K562 (cell line): ENCODE measurements around the gene B4GALNT2. TPM values are rescaled to one million over a fixed set of nuclear protein-coding genes. Genes with fewer than 3 reads are reported as not detected.

Source experiments
- ATAC-seq: fragments of 200-7000 bp; cut with Tn5 transposase; 3 replicates; pipeline ENCODE4 v1.9.1; 2020; ENCODE audit warnings: moderate library complexity
- BruUV-seq: library from RNA; stranded (reverse); fragments of 400-500 nt; replicated peaks from 2 replicates; lab custom pipeline; 2021; lab: Mats Ljungman, UMichigan
- CTCF ChIA-PET: fragments of 300-600 bp; formaldehyde crosslinking; extraction: SDS; loops from one replicate; lab custom pipeline; 2021; ENCODE audit warnings: low intra/inter-chr PET ratio; lab: Yijun Ruan, JAX
- POLR2A ChIA-PET: fragments of 300-600, 350-650 bp; sonication (Branson Sonifier 250); formaldehyde crosslinking; extraction: SDS; loops from one replicate; lab custom pipeline; 2021; ENCODE audit warnings: antibody characterized with exemption, inconsistent platforms; lab: Yijun Ruan, JAX
- DNase-seq, 4 experiments: peaks; one replicate each; pipeline versions ENCODE4 v3.0.0 to v3.0.0-alpha.2; 2011 to 2018; ENCODE audit warnings: low spot score in 3 of 4, mixed read lengths in 3 of 4; ENCODE audit errors: extremely low read depth in 1 of 4
- FAIRE-seq: peaks from 2 replicates; lab custom pipeline; 2011; peaks lifted over from hg19 to GRCh38; lab: Jason Lieb, UNC
- H2AFZ ChIP-seq: 2 replicates; pipeline ENCODE4 v1.6.0; 2011; ENCODE audit warnings: low read depth, low read length, control low read depth, inconsistent platforms
- H3K27ac ChIP-seq: fragments of 200-600 bp; 3 replicates; pipeline ENCODE4 v1.8.0; 2011; ENCODE audit warnings: low read depth, mild to moderate bottlenecking, control low read depth, inconsistent platforms, low read length, moderate library complexity, mixed read lengths; ENCODE audit errors: extremely low read depth
- H3K27me3 ChIP-seq, 2 experiments: fragments of 300-600 bp in 1 of 2; 2 replicates in 1 of 2; 3 replicates in 1 of 2; pipeline versions ENCODE4 v1.6.0 to v1.8.0; 2011; ENCODE audit warnings: inconsistent platforms in 2 of 2, low read length in 2 of 2, mild to moderate bottlenecking in 1 of 2, mixed read lengths in 1 of 2, moderate library complexity in 1 of 2; ENCODE audit not compliant: control insufficient read depth in 2 of 2, insufficient read depth in 2 of 2
- H3K36me3 ChIP-seq: fragments of 300-600 bp; 3 replicates; pipeline ENCODE4 v1.8.0; 2011; ENCODE audit warnings: mild to moderate bottlenecking, low read length, inconsistent platforms; ENCODE audit not compliant: control insufficient read depth, insufficient read depth
- H3K4me1 ChIP-seq, 2 experiments: fragments of 200-600 bp in 1 of 2; replicated peaks in 1 of 2; 2 replicates in 1 of 2; 3 replicates in 1 of 2; pipeline versions ENCODE4 v1.5.1 to v1.8.0; 2011; ENCODE audit warnings: inconsistent platforms in 2 of 2, low read length in 2 of 2, mild to moderate bottlenecking in 1 of 2, mixed read lengths in 1 of 2, moderate library complexity in 1 of 2; ENCODE audit not compliant: control insufficient read depth in 2 of 2, insufficient read depth in 2 of 2
- H3K4me2 ChIP-seq: 2 replicates; pipeline ENCODE4 v1.6.1; 2011; ENCODE audit warnings: low read length, control low read depth, inconsistent platforms, mixed read lengths; ENCODE audit not compliant: insufficient read depth
- H3K4me3 ChIP-seq: fragments of 200-600 bp; sonication (generic), shearing (Covaris generic); 2 replicates; pipeline ENCODE4 v1.5.1; 2016; ENCODE audit warnings: control low read depth, inconsistent platforms
- H3K79me2 ChIP-seq: fragments of 200-600 bp; 3 replicates; pipeline ENCODE4 v1.8.0; 2011; ENCODE audit warnings: low read length, inconsistent platforms; ENCODE audit not compliant: control insufficient read depth, insufficient read depth
- H3K9ac ChIP-seq, 2 experiments: 2 replicates each; pipeline versions ENCODE4 v1.6.0 to v1.6.1; 2011; ENCODE audit warnings: low read depth in 2 of 2, low read length in 2 of 2, control low read depth in 1 of 2, inconsistent platforms in 1 of 2, mild to moderate bottlenecking in 1 of 2, mixed read lengths in 1 of 2; ENCODE audit not compliant: insufficient read depth in 1 of 2
- H3K9me1 ChIP-seq: one replicate; pipeline ENCODE4 v1.6.0; 2011; ENCODE audit warnings: inconsistent platforms, mild to moderate bottlenecking, low read length, moderate library complexity; ENCODE audit not compliant: control insufficient read depth, insufficient read depth
- H3K9me3 ChIP-seq: replicated peaks from 2 replicates; pipeline ENCODE4 v1.5.1; 2011; ENCODE audit warnings: low read depth, low read length, inconsistent platforms; ENCODE audit not compliant: control insufficient read depth, insufficient read depth
- H4K20me1 ChIP-seq: replicated peaks from 2 replicates; pipeline ENCODE4 v1.6.1; 2011; ENCODE audit warnings: low read length, inconsistent platforms, mixed read lengths; ENCODE audit not compliant: control insufficient read depth, insufficient read depth
- ASH1L ChIP-seq: fragments of 450-650 bp; IDR thresholded peaks from 2 replicates; pipeline ENCODE4 v1.6.1; 2018; ENCODE audit warnings: borderline replicate concordance, mild to moderate bottlenecking, low read depth; ENCODE audit not compliant: partially characterized antibody
- BHLHE40 ChIP-seq: IDR thresholded peaks from 2 replicates; pipeline ENCODE4 v1.6.1; 2011; ENCODE audit warnings: low read length, improper control_type of control experiment
- EHMT2 ChIP-seq: fragments of 450-650 bp; IDR thresholded peaks from 2 replicates; pipeline ENCODE4 v1.6.1; 2018; ENCODE audit warnings: antibody characterized with exemption
- EZH2 ChIP-seq: IDR thresholded peaks from 2 replicates; pipeline ENCODE4 v1.6.1; 2012; ENCODE audit warnings: low read depth, mild to moderate bottlenecking, inconsistent platforms, low read length, borderline replicate concordance
- GTF2A2 ChIP-seq: IDR thresholded peaks from 2 replicates; pipeline ENCODE4 v1.6.1; 2016; ENCODE audit warnings: mild to moderate bottlenecking, missing genetic modification characterization, missing compliant biosample characterization
- HNRNPH1 ChIP-seq: fragments of 200-400 bp; formaldehyde crosslinking; optimal IDR thresholded peaks from 2 replicates; pipeline ENCODE3; 2017; ENCODE audit warnings: low read depth, mild to moderate bottlenecking, low read length, moderate library complexity
- HNRNPLL ChIP-seq: fragments of 200-400 bp; formaldehyde crosslinking; IDR thresholded peaks from 2 replicates; pipeline ENCODE4 v1.6.1; 2017; ENCODE audit warnings: low read length, low read depth, mild to moderate bottlenecking; ENCODE audit not compliant: poor library complexity, severe bottlenecking
- KDM4B ChIP-seq, 2 experiments: fragments of 450-650 bp in 1 of 2; sonication (generic) in 1 of 2; IDR thresholded peaks; 2 replicates each; pipeline ENCODE4 v1.6.1; 2016 to 2017; ENCODE audit warnings: borderline replicate concordance in 2 of 2, antibody characterized with exemption in 1 of 2, low read depth in 1 of 2, mild to moderate bottlenecking in 1 of 2
- NFE2L1 ChIP-seq: fragments of 450-650 bp; IDR thresholded peaks from 2 replicates; pipeline ENCODE4 v1.6.1; 2016; ENCODE audit warnings: missing genetic modification characterization, low read depth, mild to moderate bottlenecking, missing compliant biosample characterization, moderate library complexity, borderline replicate concordance
- NRF1 ChIP-seq, 2 experiments: fragments of 450-650 bp; IDR thresholded peaks in 1 of 2; conservative IDR thresholded peaks in 1 of 2; 2 replicates each; pipeline ENCODE4 v1.6.1; 2014; ENCODE audit warnings: mild to moderate bottlenecking in 2 of 2
- PATZ1 ChIP-seq: fragments of 250-450 bp; sonication (Bioruptor Pico); IDR thresholded peaks from 2 replicates; pipeline ENCODE4 v1.5.0; 2020; ENCODE audit warnings: mild to moderate bottlenecking, borderline replicate concordance
- POU5F1 ChIP-seq: fragments of 150-350 bp; IDR thresholded peaks from 2 replicates; pipeline ENCODE4 v1.6.1; 2014; ENCODE audit warnings: borderline replicate concordance, low read length, low read depth, mild to moderate bottlenecking; ENCODE audit not compliant: partially characterized antibody
- SIN3B ChIP-seq: fragments of 450-650 bp; IDR thresholded peaks from 2 replicates; pipeline ENCODE4 v1.6.1; 2017; ENCODE audit warnings: low read depth, mild to moderate bottlenecking, moderate library complexity
- ZFP36 ChIP-seq: fragments of 150-350 bp; IDR thresholded peaks from 2 replicates; pipeline ENCODE4 v1.6.1; 2018; ENCODE audit warnings: low read length, low read depth; ENCODE audit not compliant: partially characterized antibody
- ZNF274 ChIP-seq: IDR thresholded peaks from 2 replicates; pipeline ENCODE4 v1.6.1; 2011; ENCODE audit warnings: low read depth, mild to moderate bottlenecking, low read length, moderate library complexity, borderline replicate concordance
- WGBS: fragments of 100-300 bp; shearing (Covaris generic); methylation state at CpG from one replicate; pipeline ENCODE4 v1.1.6; 2016; ENCODE audit warnings: low coverage, mixed read lengths; ENCODE audit not compliant: insufficient coverage; ENCODE audit errors: missing lambda C conversion rate; 5-methylcytosine and 5-hydroxymethylcytosine counted together
- in situ Hi-C: fragments of 300-500 bp; cut with MboI; formaldehyde crosslinking; loops from 4 replicates; pipeline ENCODE4 v1.15.0; 2018; ENCODE audit warnings: inconsistent platforms, mixed read lengths
- intact Hi-C: fragments of 100-400 bp; cut with micrococcal nuclease; formaldehyde crosslinking; loops from 2 replicates; pipeline ENCODE4 v1.14.2; 2022
- polyA plus RNA-seq, 8 experiments: library from polyadenylated mRNA; depleted of rRNA in 4 of 8; stranded (reverse) in 5 of 8; unstranded in 3 of 8; fragments of >200 nt; fragmentation: Nextera tagmentation in 2 of 8; fragmentation: Illumina TruSeq in 1 of 8; extraction: Ambion mirVana in 2 of 8; extraction: Trizol in 1 of 8; gene quantifications; 2 replicates each; pipeline versions ENCODE4 v1.2.1 to v1.2.3, GENCODE V29; 2011 to 2014; ENCODE audit warnings: inconsistent platforms in 1 of 8, missing spikeins in 1 of 8
- total RNA-seq, 7 experiments: library from RNA; depleted of rRNA in 6 of 7; stranded (reverse); fragments of >200 nt in 6 of 7; fragmentation: Illumina TruSeq in 2 of 7; extraction: Trizol in 2 of 7; gene quantifications; 2 replicates each; pipeline versions ENCODE4 v1.2.1 to v1.2.3, GENCODE V29; 2011 to 2021; ENCODE audit warnings: low replicate concordance in 1 of 7
- TF ChIP-seq, protein P1 (sequence below): sonication (generic); formaldehyde crosslinking; IDR thresholded peaks from 2 replicates; pipeline ENCODE4 v1.8.1; 2023; ENCODE audit warnings: mild to moderate bottlenecking, missing genetic modification reagents

Gene B4GALNT2
- total and polyA plus RNA-seq, 9 of the 15 experiments (the other 6 are each of a cell fraction or from before 2014, with no cell fraction given) = not detected

GRCh38 chr17:49130891-49131290 is 1.7 kb upstream of the B4GALNT2 start (continued):
- no peak for TF ChIP-seq PATZ1
- TF ChIP-seq, protein P1, sequence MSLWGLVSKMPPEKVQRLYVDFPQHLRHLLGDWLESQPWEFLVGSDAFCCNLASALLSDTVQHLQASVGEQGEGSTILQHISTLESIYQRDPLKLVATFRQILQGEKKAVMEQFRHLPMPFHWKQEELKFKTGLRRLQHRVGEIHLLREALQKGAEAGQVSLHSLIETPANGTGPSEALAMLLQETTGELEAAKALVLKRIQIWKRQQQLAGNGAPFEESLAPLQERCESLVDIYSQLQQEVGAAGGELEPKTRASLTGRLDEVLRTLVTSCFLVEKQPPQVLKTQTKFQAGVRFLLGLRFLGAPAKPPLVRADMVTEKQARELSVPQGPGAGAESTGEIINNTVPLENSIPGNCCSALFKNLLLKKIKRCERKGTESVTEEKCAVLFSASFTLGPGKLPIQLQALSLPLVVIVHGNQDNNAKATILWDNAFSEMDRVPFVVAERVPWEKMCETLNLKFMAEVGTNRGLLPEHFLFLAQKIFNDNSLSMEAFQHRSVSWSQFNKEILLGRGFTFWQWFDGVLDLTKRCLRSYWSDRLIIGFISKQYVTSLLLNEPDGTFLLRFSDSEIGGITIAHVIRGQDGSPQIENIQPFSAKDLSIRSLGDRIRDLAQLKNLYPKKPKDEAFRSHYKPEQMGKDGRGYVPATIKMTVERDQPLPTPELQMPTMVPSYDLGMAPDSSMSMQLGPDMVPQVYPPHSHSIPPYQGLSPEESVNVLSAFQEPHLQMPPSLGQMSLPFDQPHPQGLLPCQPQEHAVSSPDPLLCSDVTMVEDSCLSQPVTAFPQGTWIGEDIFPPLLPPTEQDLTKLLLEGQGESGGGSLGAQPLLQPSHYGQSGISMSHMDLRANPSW (CRISPR knock-in tag) = no peak
- TF ChIP-seq NFE2L1 (tag) = no peak
- TF ChIP-seq HNRNPLL = no peak
- no peak for TF ChIP-seq KDM4B (IDR thresholded peaks at IDR 0.05; ENCODE audit: borderline replicate concordance in 2 of 2, low read depth in 1 of 2)

GRCh38 chr17:49132317-49132698 is 261 bp upstream of the B4GALNT2 start:
- Histone ChIP-seq H3K4me2 (no peak overlapping the region), H3K79me2 (no peaks in the 10 kb centered on the region), H4K20me1 (no peaks in the 10 kb centered on the region), H2AFZ (no peak overlapping the region), H3K27ac (no peak overlapping the region), H3K9me3 (no peaks in the 10 kb centered on the region), H3K9me1 (no peaks in the 10 kb centered on the region), H3K4me1 (peaks cover 0 to 8% of the 10 kb centered on the region in 2 experiments; a peak in 1 of 5 replicates), H3K9ac (no peak overlapping the region; a peak in 1 of 4 replicates), H3K36me3 (no peaks in the 10 kb centered on the region), H3K27me3 (peaks cover 22 to 58% of the 10 kb centered on the region in 2 experiments), H3K4me3 (no peak overlapping the region)
- BruUV-seq = no TSS peak
- intact Hi-C loops (no loop called here), in situ Hi-C loops (no loop called here)
- ChIA-PET POLR2A (no interaction called here), CTCF (no interaction called here)
- 34% methylated on average over 18 of the region's 22 CpGs for WGBS
- ATAC-seq (no peak), FAIRE-seq (no peak), DNase-seq (no peak)
- TF ChIP-seq ASH1L = no peak
- no peak for TF ChIP-seq SIN3B
- TF ChIP-seq ZFP36 = no peak
- TF ChIP-seq HNRNPH1 = no peak
- TF ChIP-seq EHMT2 = no peak
- no peak for TF ChIP-seq NRF1 (conservative IDR thresholded peaks at IDR 0.05 in 1 of 2, IDR thresholded peaks at IDR 0.05 in 1 of 2)
- TF ChIP-seq GTF2A2 (tag) = no peak
- no peak for TF ChIP-seq POU5F1
- TF ChIP-seq ZNF274 = no peak
- TF ChIP-seq EZH2 = no peak
- TF ChIP-seq BHLHE40 = no peak
